ENCODE results near the gene RBMS3. TPM values are rescaled to one million over a fixed set of nuclear protein-coding genes. Genes with fewer than 3 reads are reported as not detected.
"Not testable (repeated sequence)": the region's sequence is repeated elsewhere in the genome, so short reads cannot be mapped to it uniquely, and the experiment has no call there.

RBMS3 gene
- total and polyA plus RNA-seq, 9 donors = 11.6 to 79.2 (median 63.1) TPM

- DNase-seq = no peak
- intact Hi-C loops (cut with DNase I) = no loop called here
- TF ChIP-seq POLR2A (IDR thresholded peaks at IDR 0.05) (no peak), CTCF (IDR thresholded peaks at IDR 0.05) (no peak), EP300 (IDR thresholded peaks at IDR 0.05) (no peak)
- H3K9me3 ChIP-seq = no peaks in the 10 kb centered on the region
- WGBS, 3 donors = 50 to 67% (median 58%) methylated on average over 1 of the region's 1 CpG
- H3K27ac ChIP-seq = no peak overlapping the region
- no peaks in the 10 kb centered on the region for H3K36me3 ChIP-seq
- peaks cover 9% of the 10 kb centered on the region for H3K4me1 ChIP-seq (ENCODE audit: insufficient read depth)
- no peak overlapping the region for H3K4me3 ChIP-seq
- no peaks in the 10 kb centered on the region for H3K27me3 ChIP-seq
These were observed 240.4 kb downstream of the RBMS3 start for GRCh38 chr3:29521293-29521692.

GRCh38 chr3:29521751-29522150, 240.9 kb downstream of the RBMS3 start:
- WGBS, 3 donors = 44 to 45% (median 45%) methylated on average over 2 of the region's 2 CpGs
- Histone ChIP-seq H3K4me3 (no peak overlapping the region), H3K36me3 (no peaks in the 10 kb centered on the region), H3K27me3 (no peaks in the 10 kb centered on the region), H3K9me3 (no peaks in the 10 kb centered on the region), H3K27ac (no peak overlapping the region), H3K4me1 (ENCODE audit: insufficient read depth) (peaks cover 9% of the 10 kb centered on the region)
- TF ChIP-seq CTCF (IDR thresholded peaks at IDR 0.05) (no peak), EP300 (IDR thresholded peaks at IDR 0.05) (no peak), POLR2A (IDR thresholded peaks at IDR 0.05) (no peak)
- intact Hi-C loops (cut with DNase I) = no loop called here
- DNase-seq = no peak

GRCh38 chr3:29524433-29524832, 243.6 kb downstream of the RBMS3 start:
- H3K4me3 ChIP-seq; H3K27ac ChIP-seq; H3K36me3 ChIP-seq; H3K4me1 ChIP-seq (ENCODE audit: insufficient read depth); intact Hi-C loops (cut with DNase I); H3K9me3 ChIP-seq; H3K27me3 ChIP-seq; DNase-seq: not testable (repeated sequence)
- 89 to 97% (median 95%) methylated on average over 10 of the region's 10 CpGs for WGBS, 3 donors

GRCh38 chr3:29525254-29525881, 244.5 kb downstream of the RBMS3 start:
- Histone ChIP-seq H3K36me3 (no peaks in the 10 kb centered on the region), H3K27ac (peak overlapping the region in 1 of 2 donors; percentile 31), H3K4me3 (no peak overlapping the region), H3K9me3 (no peaks in the 10 kb centered on the region), H3K27me3 (no peaks in the 10 kb centered on the region), H3K4me1 (ENCODE audit: insufficient read depth) (peaks cover 9% of the 10 kb centered on the region)
- WGBS, 3 donors = 2 to 9% (median 3%) methylated on average over 1 of the region's 1 CpG
- TF ChIP-seq CTCF (IDR thresholded peaks at IDR 0.05) = no peak
- TF ChIP-seq POLR2A (IDR thresholded peaks at IDR 0.05) = no peak
- no peak for TF ChIP-seq EP300 (IDR thresholded peaks at IDR 0.05)
- peak; percentile 49 to 71 (median 55) for DNase-seq
- intact Hi-C loops (cut with DNase I) = no loop called here

GRCh38 chr3:29527246-29527645, 246.4 kb downstream of the RBMS3 start:
- intact Hi-C loops (cut with DNase I) = no loop called here
- 50 to 58% (median 56%) methylated on average over 1 of the region's 1 CpG for WGBS, 3 donors
- Histone ChIP-seq H3K4me3 (no peak overlapping the region), H3K36me3 (no peaks in the 10 kb centered on the region), H3K4me1 (ENCODE audit: insufficient read depth) (peaks cover 10% of the 10 kb centered on the region), H3K27me3 (no peaks in the 10 kb centered on the region), H3K9me3 (no peaks in the 10 kb centered on the region), H3K27ac (no peak overlapping the region)
- DNase-seq = no peak
- TF ChIP-seq POLR2A (IDR thresholded peaks at IDR 0.05) (no peak), CTCF (IDR thresholded peaks at IDR 0.05) (no peak), EP300 (IDR thresholded peaks at IDR 0.05) (no peak)
